ENCODE measurements around the gene COL6A3. TPM values are rescaled to one million over a fixed set of nuclear protein-coding genes. Genes with fewer than 3 reads are reported as not detected.
A peak's percentile ranks its signal among the peaks of the same experiment; 100 is the strongest.

COL6A3 gene
- polyA plus RNA-seq, 3 donors, result not detected

GRCh38 chr2:237350597-237350996, 63.4 kb downstream of the COL6A3 start:
- peak overlapping the region in 1 of 7 donors; percentile 11 for H3K27ac Mint-ChIP-seq
- no peaks in the 10 kb centered on the region for H3K4me1 ChIP-seq (ENCODE audit: control insufficient read depth in 1 of 2, insufficient read depth in 2 of 2, low read length in 2 of 2)
- H3K36me3 Mint-ChIP-seq, result no peaks in the 10 kb centered on the region
- H3K27me3 Mint-ChIP-seq (ENCODE audit: low read depth in 3 of 3), result peaks cover 14 to 23% (median 19%) of the 10 kb centered on the region in 3 donors
- H3K27ac ChIP-seq (ENCODE audit: low read depth in 1 of 2, low read length in 2 of 2), result no peak overlapping the region
- H3K36me3 ChIP-seq (replicated peaks in 1 of 2; ENCODE audit: control insufficient read depth in 1 of 2, insufficient read depth in 2 of 2, low read length in 2 of 2), result no peaks in the 10 kb centered on the region
- no peaks in the 10 kb centered on the region for H3K79me2 ChIP-seq (ENCODE audit: insufficient read depth, low read length)
- H3K4me1 Mint-ChIP-seq, result no peaks in the 10 kb centered on the region
- no peak overlapping the region for H3K4me3 Mint-ChIP-seq
- no peak for DNase-seq
- H3K9me3 ChIP-seq (replicated peaks in 1 of 2; ENCODE audit: control insufficient read depth in 1 of 2, insufficient read depth in 1 of 2, low read length in 2 of 2), result no peaks in the 10 kb centered on the region
- peaks cover 0 to 5% of the 10 kb centered on the region in 2 donors for H3K27me3 ChIP-seq (ENCODE audit: control insufficient read depth in 2 of 2, insufficient read depth in 2 of 2, low read length in 2 of 2)
- TF ChIP-seq CTCF (IDR thresholded peaks at IDR 0.05), result no peak
- H2AFZ ChIP-seq (ENCODE audit: insufficient read depth, low read depth, low read length, poor library complexity, severe bottlenecking), result no peak overlapping the region
- no peak overlapping the region for H3K4me3 ChIP-seq (replicated peaks in 1 of 3; ENCODE audit: low read depth in 2 of 3, low read length in 3 of 3)
- peaks cover 0 to 2% (median 0%) of the 10 kb centered on the region in 7 donors for H3K9me3 Mint-ChIP-seq
- H3K4me2 ChIP-seq (replicated peaks; ENCODE audit: extremely low read depth, low read length, poor library complexity, severe bottlenecking), result no peak overlapping the region
- H3K9ac ChIP-seq (ENCODE audit: insufficient read depth, low read length, poor library complexity, severe bottlenecking), result no peak overlapping the region
- 97% methylated on average over 6 of the region's 6 CpGs for WGBS (ENCODE audit: insufficient coverage)
- H4K20me1 ChIP-seq (ENCODE audit: insufficient read depth, low read length), result no peaks in the 10 kb centered on the region
- intact Hi-C loops (cut with micrococcal nuclease), result no loop called here

GRCh38 chr2:237350070-237350469, 63.9 kb downstream of the COL6A3 start:
- H4K20me1 ChIP-seq (ENCODE audit: insufficient read depth, low read length), result no peaks in the 10 kb centered on the region
- H3K4me1 ChIP-seq (ENCODE audit: control insufficient read depth in 1 of 2, insufficient read depth in 2 of 2, low read length in 2 of 2), result no peaks in the 10 kb centered on the region
- Mint-ChIP-seq H3K27ac (no peak overlapping the region), H3K4me1 (no peaks in the 10 kb centered on the region), H3K27me3 (ENCODE audit: low read depth in 3 of 3) (peaks cover 15 to 24% (median 19%) of the 10 kb centered on the region in 3 donors), H3K36me3 (no peaks in the 10 kb centered on the region), H3K9me3 (peaks cover 0 to 2% (median 0%) of the 10 kb centered on the region in 7 donors), H3K4me3 (no peak overlapping the region)
- no peak overlapping the region for H3K27ac ChIP-seq (ENCODE audit: low read depth in 1 of 2, low read length in 2 of 2)
- no peaks in the 10 kb centered on the region for H3K79me2 ChIP-seq (ENCODE audit: insufficient read depth, low read length)
- no peak for DNase-seq
- H3K9me3 ChIP-seq (replicated peaks in 1 of 2; ENCODE audit: control insufficient read depth in 1 of 2, insufficient read depth in 1 of 2, low read length in 2 of 2), result no peaks in the 10 kb centered on the region
- peaks cover 0 to 9% of the 10 kb centered on the region in 2 donors for H3K27me3 ChIP-seq (ENCODE audit: control insufficient read depth in 2 of 2, insufficient read depth in 2 of 2, low read length in 2 of 2)
- no peak overlapping the region for H2AFZ ChIP-seq (ENCODE audit: insufficient read depth, low read depth, low read length, poor library complexity, severe bottlenecking)
- H3K9ac ChIP-seq (ENCODE audit: insufficient read depth, low read length, poor library complexity, severe bottlenecking), result no peak overlapping the region
- 92% methylated on average over 9 of the region's 11 CpGs for WGBS (ENCODE audit: insufficient coverage)
- no peak overlapping the region for H3K4me2 ChIP-seq (replicated peaks; ENCODE audit: extremely low read depth, low read length, poor library complexity, severe bottlenecking)
- no peak overlapping the region for H3K4me3 ChIP-seq (replicated peaks in 1 of 3; ENCODE audit: low read depth in 2 of 3, low read length in 3 of 3)
- no peaks in the 10 kb centered on the region for H3K36me3 ChIP-seq (replicated peaks in 1 of 2; ENCODE audit: control insufficient read depth in 1 of 2, insufficient read depth in 2 of 2, low read length in 2 of 2)
- TF ChIP-seq CTCF (IDR thresholded peaks at IDR 0.05), result no peak
- intact Hi-C loops (cut with micrococcal nuclease), result no loop called here

Data from CD14-positive monocyte (primary cell).